ENCODE results near the gene BCKDK. TPM values are rescaled to one million over a fixed set of nuclear protein-coding genes. Genes with fewer than 3 reads are reported as not detected.

Gene BCKDK
- total RNA-seq, 2 experiments from 2014 or later: 4.3 to 5.8 TPM

GRCh38 chr16:31117384-31118222 lies 9.4 kb downstream of the BCKDK start, which contains the start of gene KAT8:
Gene KAT8 (plus strand): TSS chr16:31117664. CDS start chr16:31117682, 18 bp downstream.
- H3K27me3 Mint-ChIP-seq: no peaks in the 10 kb centered on the region
- Histone ChIP-seq H3K4me1 (ENCODE audit: insufficient read depth, low read length) (peaks cover 23% of the 10 kb centered on the region), H3K9me3 (ENCODE audit: control insufficient read depth in 1 of 2, insufficient read depth in 1 of 2, low read length in 2 of 2) (no peaks in the 10 kb centered on the region), H3K36me3 (ENCODE audit: insufficient read depth, low read length) (peaks cover 41% of the 10 kb centered on the region), H3K27ac (ENCODE audit: low read depth in 1 of 2, low read length in 2 of 2) (peak within 1 kb of the TSS; percentile 87 to 95), H3K27me3 (ENCODE audit: control insufficient read depth in 1 of 2, insufficient read depth in 2 of 2, low read length in 2 of 2) (no peaks in the 10 kb centered on the region), H3K4me3 (ENCODE audit: low read length) (peak within 1 kb of the TSS; percentile 68)
- TF ChIP-seq CTCF (IDR thresholded peaks at IDR 0.05): no peak
- H3K27ac Mint-ChIP-seq: peak within 1 kb of the TSS; percentile 83
- peak within 1 kb of the TSS; percentile 88 for H3K4me3 Mint-ChIP-seq
- peak; percentile 91 for ATAC-seq (ENCODE audit: poor library complexity)
- ChIA-PET CTCF (interaction anchor here (1.0 to 1.9 kb wide), 3 partner anchors 25 to 176 kb away, joined by 3 to 32 read pairs (median 5); partner anchors contain the start of genes ZNF646 and ZNF668), POLR2A (interaction anchor here (0.6 to 3.1 kb wide), 36 partner anchors 9 to 756 kb away, joined by 3 to 120 read pairs (median 5); partner anchors contain the start of genes ARMC5, BCKDK, BCL7C and FBRS)
- H3K9me3 Mint-ChIP-seq: no peaks in the 10 kb centered on the region
- intact Hi-C loops (cut with DNase I, micrococcal nuclease): loop anchor here (1.0 to 5.0 kb wide), 4 partner anchors 25 to 390 kb away; partner anchors contain the start of genes ZNF646 (in 2 of the 2), ZNF668 (in 2 of the 2), FUS (in 1 of the 2) and RUSF1 (in 1 of the 2)
- DNase-seq: peak; percentile 93 to 99 (median 96)
- H3K4me1 Mint-ChIP-seq (ENCODE audit: low read depth): peaks cover 17% of the 10 kb centered on the region
- peaks cover 56% of the 10 kb centered on the region for H3K36me3 Mint-ChIP-seq (ENCODE audit: low read depth)

GRCh38 chr16:31118223-31119155 lies 10.3 kb downstream of the BCKDK start:
- CTCF ChIA-PET: interaction anchor here (1.0 to 4.6 kb wide), 4 partner anchors 24 to 177 kb away, joined by 3 to 32 read pairs (median 16); partner anchors contain the start of genes ZNF646 and ZNF668
- DNase-seq (peak in 2 of 14 experiments; percentile 49 to 66), ATAC-seq (ENCODE audit: poor library complexity) (no peak)
- intact Hi-C loops (cut with DNase I, micrococcal nuclease): loop anchor here in 1 of 2 experiments (1.0 to 5.0 kb wide), 2 partner anchors 24 to 389 kb away; partner anchors contain the start of gene RUSF1
- H3K27ac ChIP-seq (ENCODE audit: low read depth in 1 of 2, low read length in 2 of 2): peak overlapping the region; percentile 87 to 95
- POLR2A ChIA-PET: interaction anchor here (0.8 to 3.1 kb wide), 30 partner anchors 8 to 755 kb away, joined by 3 to 120 read pairs (median 6); partner anchors contain the start of genes ARMC5, BCKDK, BCL7C and FUS
- TF ChIP-seq CTCF (IDR thresholded peaks at IDR 0.05): no peak
- H3K27me3 Mint-ChIP-seq: no peaks in the 10 kb centered on the region
- H3K36me3 ChIP-seq (ENCODE audit: insufficient read depth, low read length): peaks cover 40% of the 10 kb centered on the region
- H3K4me1 Mint-ChIP-seq (ENCODE audit: low read depth): peaks cover 17% of the 10 kb centered on the region
- peaks cover 23% of the 10 kb centered on the region for H3K4me1 ChIP-seq (ENCODE audit: insufficient read depth, low read length)
- no peaks in the 10 kb centered on the region for H3K9me3 Mint-ChIP-seq
- H3K36me3 Mint-ChIP-seq (ENCODE audit: low read depth): peaks cover 53% of the 10 kb centered on the region
- H3K9me3 ChIP-seq (ENCODE audit: control insufficient read depth in 1 of 2, insufficient read depth in 1 of 2, low read length in 2 of 2): no peaks in the 10 kb centered on the region
- H3K27ac Mint-ChIP-seq: peak overlapping the region; percentile 83
- H3K4me3 Mint-ChIP-seq: peak overlapping the region; percentile 88
- peak overlapping the region; percentile 68 for H3K4me3 ChIP-seq (ENCODE audit: low read length)
- H3K27me3 ChIP-seq (ENCODE audit: control insufficient read depth in 1 of 2, insufficient read depth in 2 of 2, low read length in 2 of 2): no peaks in the 10 kb centered on the region

Data from CD4-positive, alpha-beta T cell (primary cell).